Measurements from ENCODE around the gene CDA.

DNA sequence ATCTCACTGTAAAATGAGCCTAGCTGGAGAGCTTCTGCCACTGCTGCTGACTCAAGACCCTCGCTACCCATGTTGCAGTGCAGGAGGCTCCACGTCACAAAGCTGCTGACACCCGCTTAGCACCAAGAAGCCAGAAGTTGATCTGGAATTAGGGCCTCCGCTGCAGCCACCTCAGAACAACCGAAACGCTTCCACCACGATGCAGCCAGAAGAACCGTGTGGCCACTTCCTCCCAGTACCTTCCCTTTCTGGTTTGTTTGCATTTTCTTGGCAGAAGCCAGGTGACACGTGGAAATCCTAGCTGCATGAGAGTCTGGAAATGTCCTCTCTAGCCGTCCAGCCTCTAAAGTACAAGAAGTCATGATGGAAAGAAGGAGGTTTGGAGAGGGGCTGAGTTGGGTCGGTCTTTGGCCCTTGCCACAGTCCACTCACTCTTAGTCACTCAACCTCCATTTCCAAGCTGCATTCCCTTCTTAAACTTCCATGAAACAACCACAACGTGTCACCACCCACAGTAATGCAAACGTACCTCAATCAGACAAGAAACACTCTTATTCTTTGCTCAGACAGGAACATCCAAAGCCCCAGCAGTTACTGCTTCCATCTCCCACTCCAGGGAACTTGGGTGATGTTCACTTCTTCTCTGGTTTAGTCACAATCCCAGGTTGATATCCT, 10.0 kb upstream of the CDA start:
- TF ChIP-seq, protein P1, sequence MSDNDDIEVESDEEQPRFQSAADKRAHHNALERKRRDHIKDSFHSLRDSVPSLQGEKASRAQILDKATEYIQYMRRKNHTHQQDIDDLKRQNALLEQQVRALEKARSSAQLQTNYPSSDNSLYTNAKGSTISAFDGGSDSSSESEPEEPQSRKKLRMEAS (IDR thresholded peaks at IDR 0.05; ENCODE audit: low read depth, low read length) = no peak
- no peak for TF ChIP-seq YY1 (IDR thresholded peaks at IDR 0.05; ENCODE audit: low read depth, low read length)
- no peak for TF ChIP-seq NFYB (IDR thresholded peaks at IDR 0.05; ENCODE audit: insufficient read depth, low read depth, low read length)
- TF ChIP-seq, protein P2, sequence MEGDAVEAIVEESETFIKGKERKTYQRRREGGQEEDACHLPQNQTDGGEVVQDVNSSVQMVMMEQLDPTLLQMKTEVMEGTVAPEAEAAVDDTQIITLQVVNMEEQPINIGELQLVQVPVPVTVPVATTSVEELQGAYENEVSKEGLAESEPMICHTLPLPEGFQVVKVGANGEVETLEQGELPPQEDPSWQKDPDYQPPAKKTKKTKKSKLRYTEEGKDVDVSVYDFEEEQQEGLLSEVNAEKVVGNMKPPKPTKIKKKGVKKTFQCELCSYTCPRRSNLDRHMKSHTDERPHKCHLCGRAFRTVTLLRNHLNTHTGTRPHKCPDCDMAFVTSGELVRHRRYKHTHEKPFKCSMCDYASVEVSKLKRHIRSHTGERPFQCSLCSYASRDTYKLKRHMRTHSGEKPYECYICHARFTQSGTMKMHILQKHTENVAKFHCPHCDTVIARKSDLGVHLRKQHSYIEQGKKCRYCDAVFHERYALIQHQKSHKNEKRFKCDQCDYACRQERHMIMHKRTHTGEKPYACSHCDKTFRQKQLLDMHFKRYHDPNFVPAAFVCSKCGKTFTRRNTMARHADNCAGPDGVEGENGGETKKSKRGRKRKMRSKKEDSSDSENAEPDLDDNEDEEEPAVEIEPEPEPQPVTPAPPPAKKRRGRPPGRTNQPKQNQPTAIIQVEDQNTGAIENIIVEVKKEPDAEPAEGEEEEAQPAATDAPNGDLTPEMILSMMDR (IDR thresholded peaks at IDR 0.05 in 2 of 3, conservative IDR thresholded peaks at IDR 0.05 in 1 of 3; ENCODE audit: control insufficient read depth in 2 of 3, extremely low read depth in 1 of 3, insufficient read depth in 1 of 3, low read depth in 3 of 3, low read length in 3 of 3) = no peak
- no peak for TF ChIP-seq STAT1 (conservative IDR thresholded peaks at IDR 0.05)
- no peak for TF ChIP-seq SPI1 (IDR thresholded peaks at IDR 0.05; ENCODE audit: borderline replicate concordance, insufficient read depth, low read depth, low read length)
- no peak for TF ChIP-seq E2F8 (IDR thresholded peaks at IDR 0.05; ENCODE audit: low read depth, partially characterized antibody)
- TF ChIP-seq, protein P3, sequence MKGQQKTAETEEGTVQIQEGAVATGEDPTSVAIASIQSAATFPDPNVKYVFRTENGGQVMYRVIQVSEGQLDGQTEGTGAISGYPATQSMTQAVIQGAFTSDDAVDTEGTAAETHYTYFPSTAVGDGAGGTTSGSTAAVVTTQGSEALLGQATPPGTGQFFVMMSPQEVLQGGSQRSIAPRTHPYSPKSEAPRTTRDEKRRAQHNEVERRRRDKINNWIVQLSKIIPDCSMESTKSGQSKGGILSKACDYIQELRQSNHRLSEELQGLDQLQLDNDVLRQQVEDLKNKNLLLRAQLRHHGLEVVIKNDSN (IDR thresholded peaks at IDR 0.05; ENCODE audit: borderline replicate concordance, extremely low read length, insufficient read depth, low read depth, low read length) = no peak
- TF ChIP-seq CBX5 (IDR thresholded peaks at IDR 0.05; ENCODE audit: low read depth) = no peak
- TF ChIP-seq ZBED1 (IDR thresholded peaks at IDR 0.05; ENCODE audit: borderline replicate concordance) = no peak
- TF ChIP-seq SMC3 (IDR thresholded peaks at IDR 0.05; ENCODE audit: borderline replicate concordance, low read length) = no peak
- TF ChIP-seq SIN3A (IDR thresholded peaks at IDR 0.05; ENCODE audit: low read depth, low read length) = no peak
